ENCODE results near the gene TMEM208.

DNA sequence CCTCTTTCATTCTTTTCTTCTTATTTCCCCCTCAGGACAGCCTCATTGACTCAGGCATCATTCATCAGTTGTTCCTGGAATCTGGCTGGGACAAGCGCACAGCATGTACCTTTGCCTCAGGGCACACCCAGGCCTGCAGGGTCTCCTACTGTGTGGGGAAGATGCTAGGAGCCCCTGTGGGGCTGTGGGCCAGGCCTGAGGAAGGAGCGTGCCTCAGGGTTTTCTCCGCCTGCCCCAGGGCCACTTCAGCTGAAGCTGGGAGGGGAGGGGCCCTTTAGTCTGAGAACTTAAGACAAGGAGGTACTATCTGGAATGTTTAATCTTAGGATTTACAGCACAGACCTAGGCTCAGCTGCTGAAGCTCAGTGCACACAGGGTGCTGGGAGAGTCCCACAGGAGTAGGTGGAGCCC lies 20.1 kb upstream of the TMEM208 start:
- no peak for TF ChIP-seq POLR2A (IDR thresholded peaks at IDR 0.05; ENCODE audit: low read depth)
- no peak for TF ChIP-seq POLR2AphosphoS5 (IDR thresholded peaks at IDR 0.05)
